Left cardiac atrium (tissue), 4 donors: ENCODE measurements around the gene ZNF385B. TPM values are rescaled to one million over a fixed set of nuclear protein-coding genes. Genes with fewer than 3 reads are reported as not detected.

Experiments used
- ATAC-seq, 2 donors: fragments of 200-7000 bp; cut with Tn5 transposase; one replicate each; pipeline ENCODE4 v1.9.1; 2020; ENCODE audit warnings: mild to moderate bottlenecking in 2 of 2, moderate library complexity in 2 of 2
- DNase-seq: peaks from one replicate; pipeline ENCODE4 v3.0.0-alpha.2; 2020
- intact Hi-C, 2 donors: fragments of 100-400 bp; cut with DNase I; formaldehyde crosslinking; loops; one replicate each; pipeline versions ENCODE4 v1.14.1 to v1.15.1; 2022 to 2023
- total RNA-seq, 2 donors: library from RNA; stranded (reverse); fragmentation: NEBNext Ultra II Directional; extraction: Animal tissue kit (Norgen Biotek cat#: 25700); gene quantifications; one replicate each; pipeline ENCODE4 v1.2.1, GENCODE V29; 2021
- donor health status: DM: no; HTN: yes; CAD: no.
- donor health status: DM: no; HTN: yes; CAD: no; lungs with severe emphysema.
- donor health status: DM: yes; HTN: yes; CAD: no.
- donor health status: Dilated cardiomyopathy.

The ZNF385B gene
- total RNA-seq, 2 donors from 2014 or later = 14.3 to 36.7 TPM

GRCh38 chr2:179554639-179555386 lies 306.6 kb downstream of the ZNF385B start:
- DNase-seq = no peak
- intact Hi-C loops = no loop called here
- no peak for ATAC-seq

DNA sequence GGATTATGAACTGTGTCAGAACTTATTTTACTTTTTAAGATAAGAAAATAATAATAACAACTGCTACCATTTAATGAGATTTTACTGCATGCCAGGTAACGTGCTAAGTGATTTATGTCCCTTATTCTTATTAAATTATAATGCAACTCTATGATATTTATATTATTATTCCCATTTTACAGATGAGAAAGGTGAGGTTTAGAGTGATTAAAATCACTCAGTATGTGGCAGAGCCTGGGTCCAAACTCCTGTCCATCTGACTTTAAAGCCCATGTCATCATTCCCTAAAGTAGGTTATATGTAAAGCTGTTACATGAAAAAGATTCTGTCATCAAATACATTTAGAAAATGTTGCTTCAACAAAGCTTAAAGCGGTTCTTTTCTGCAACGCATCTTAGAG lies 308.0 kb downstream of the ZNF385B start:
- ATAC-seq (no peak), DNase-seq (no peak)
- intact Hi-C loops = no loop called here

DNA sequence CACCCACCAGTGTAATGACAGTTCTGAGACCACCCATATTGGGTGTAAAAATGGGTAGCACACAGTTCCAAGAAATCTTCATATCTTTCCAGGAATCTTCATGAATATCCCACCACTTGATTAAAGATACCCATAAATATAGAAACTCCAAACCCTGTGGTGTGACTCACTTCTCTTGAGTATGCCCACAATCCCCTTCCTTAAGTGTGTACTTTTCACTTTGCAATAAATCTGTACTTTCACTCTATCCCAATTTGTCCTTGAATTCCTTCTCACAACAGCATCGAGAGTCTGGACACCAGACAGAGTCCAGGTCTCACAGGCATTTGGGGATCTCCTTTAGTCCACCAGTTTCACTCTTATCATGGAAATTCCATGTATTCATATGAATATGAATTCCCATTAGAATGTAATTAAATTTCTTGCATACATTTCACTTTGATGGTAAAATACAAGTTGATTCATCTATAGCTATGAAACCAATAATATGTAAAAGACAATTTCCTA lies 309.8 kb downstream of the ZNF385B start:
- intact Hi-C loops = no loop called here
- ATAC-seq (no peak), DNase-seq (no peak)

DNA sequence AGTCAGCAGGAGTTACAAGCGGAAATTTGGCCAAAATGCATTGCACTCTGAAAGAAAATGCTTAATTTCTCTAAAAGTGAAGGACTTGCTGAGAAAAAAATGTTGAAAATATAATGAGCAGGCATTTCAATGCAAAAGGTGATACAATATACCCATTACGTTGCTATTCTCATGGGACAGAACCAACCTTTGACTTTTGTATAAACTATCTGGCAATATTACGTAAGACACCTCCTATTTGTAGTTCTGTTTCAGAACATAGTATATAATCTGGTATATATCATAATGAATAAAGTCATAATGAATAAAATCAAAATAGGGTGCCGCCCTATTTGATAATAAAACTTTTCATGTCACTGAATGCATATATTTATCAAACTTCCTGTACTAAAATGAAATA lies 310.6 kb downstream of the ZNF385B start:
- no peak for DNase-seq
- no peak for ATAC-seq
- intact Hi-C loops = no loop called here

GRCh38 chr2:179550214-179550613 lies 311.2 kb downstream of the ZNF385B start:
- ATAC-seq (no peak), DNase-seq (no peak)
- intact Hi-C loops = no loop called here

DNA sequence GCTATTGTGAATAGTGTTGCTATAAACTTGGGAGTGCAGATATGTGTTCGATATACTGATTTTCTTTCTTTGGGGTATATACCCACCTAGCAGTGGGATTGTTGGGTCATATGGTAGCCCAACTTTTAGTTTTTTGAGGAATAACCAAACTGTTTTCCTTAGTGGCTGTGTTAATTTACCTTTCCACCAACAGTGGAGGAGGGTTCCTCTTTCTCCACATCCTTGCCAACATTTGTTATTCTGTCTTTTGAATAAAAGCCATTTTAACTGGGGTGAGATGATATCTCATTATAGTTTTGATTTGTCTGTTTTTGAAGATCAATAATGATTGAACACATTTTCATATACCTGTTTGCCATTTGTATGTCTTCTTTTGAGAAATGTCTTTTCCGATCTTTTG lies 314.8 kb downstream of the ZNF385B start:
- DNase-seq (no peak), ATAC-seq (no peak)
- intact Hi-C loops = no loop called here

GRCh38 chr2:179545024-179545423 lies 316.4 kb downstream of the ZNF385B start:
- DNase-seq (no peak), ATAC-seq (no peak)
- intact Hi-C loops = no loop called here

GRCh38 chr2:179543361-179543901 lies 318.0 kb downstream of the ZNF385B start:
- intact Hi-C loops = no loop called here
- DNase-seq (no peak), ATAC-seq (no peak)

DNA sequence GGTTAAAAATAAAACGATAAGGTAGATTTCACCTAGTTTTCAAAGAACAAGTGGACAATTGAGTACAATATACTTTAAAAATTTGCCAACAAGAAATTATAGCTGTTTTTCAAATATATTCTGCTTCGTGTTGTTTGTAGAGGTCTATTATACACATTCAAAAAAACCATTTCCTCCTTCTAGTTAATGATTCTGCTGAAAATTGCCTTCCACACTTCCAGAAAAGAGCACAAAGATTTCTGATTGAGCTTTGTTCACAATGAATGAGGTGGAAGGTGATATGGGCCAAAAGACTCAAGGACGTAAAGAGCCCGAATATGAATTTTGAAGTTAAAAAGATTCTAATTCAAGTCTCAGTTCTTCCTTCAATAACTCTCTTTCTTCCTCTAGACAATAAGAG lies 319.8 kb downstream of the ZNF385B start:
- no peak for ATAC-seq
- intact Hi-C loops = no loop called here
- DNase-seq = no peak

GRCh38 chr2:179539124-179539511 lies 322.3 kb downstream of the ZNF385B start:
- ATAC-seq (no peak), DNase-seq (no peak)
- intact Hi-C loops = no loop called here

GRCh38 chr2:179538406-179539123 lies 322.8 kb downstream of the ZNF385B start:
- intact Hi-C loops = no loop called here
- no peak for ATAC-seq
- no peak for DNase-seq

GRCh38 chr2:179536185-179536584 lies 325.2 kb downstream of the ZNF385B start:
- intact Hi-C loops = no loop called here
- no peak for ATAC-seq
- no peak for DNase-seq

GRCh38 chr2:179533875-179534274 lies 327.5 kb downstream of the ZNF385B start:
- intact Hi-C loops = no loop called here
- DNase-seq (no peak), ATAC-seq (no peak)

DNA sequence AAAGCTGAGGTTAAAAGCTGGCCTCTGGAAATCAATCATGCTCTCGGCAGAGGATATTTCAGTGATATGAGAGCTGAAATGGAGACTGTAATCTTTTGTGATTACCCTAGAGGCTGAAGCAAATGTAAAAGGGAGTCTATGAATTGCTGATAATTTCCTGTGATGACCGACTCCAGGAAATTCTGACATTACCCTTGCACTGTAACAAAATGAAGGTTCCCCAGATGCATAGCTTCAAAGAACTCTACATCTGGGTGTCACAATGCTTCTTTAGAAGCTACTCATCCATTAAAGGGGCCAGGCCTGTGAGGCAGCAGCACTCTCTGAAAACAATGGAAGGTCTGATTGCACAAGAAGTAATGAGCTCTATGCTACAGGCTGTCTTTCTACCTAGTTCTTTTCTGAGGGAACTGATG lies 328.5 kb downstream of the ZNF385B start:
- no peak for DNase-seq
- intact Hi-C loops = no loop called here
- no peak for ATAC-seq

DNA sequence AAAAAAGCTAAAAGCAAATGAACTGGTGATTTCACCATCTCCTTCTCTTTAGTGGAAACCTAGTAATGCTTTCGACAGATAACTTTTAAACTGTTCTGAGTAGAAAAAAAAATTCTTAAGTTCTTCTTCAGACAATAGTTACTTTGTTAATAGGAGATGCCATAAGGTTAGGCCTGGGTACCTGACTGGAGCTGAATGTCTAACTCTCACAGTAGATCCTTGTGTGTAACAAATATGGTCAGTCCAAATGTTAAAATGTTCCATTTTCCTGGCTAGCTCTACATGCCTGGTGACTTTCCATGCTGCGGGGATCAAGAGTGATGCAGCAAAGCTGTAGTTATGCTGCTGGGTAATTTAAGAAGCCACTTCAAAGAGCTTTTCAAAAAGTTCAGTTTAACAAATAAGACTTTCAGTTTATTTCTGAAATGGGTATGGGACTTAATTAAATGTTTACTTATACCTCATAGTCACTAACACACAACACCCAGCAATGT lies 332.8 kb downstream of the ZNF385B start:
- ATAC-seq (no peak), DNase-seq (no peak)
- intact Hi-C loops = no loop called here

DNA sequence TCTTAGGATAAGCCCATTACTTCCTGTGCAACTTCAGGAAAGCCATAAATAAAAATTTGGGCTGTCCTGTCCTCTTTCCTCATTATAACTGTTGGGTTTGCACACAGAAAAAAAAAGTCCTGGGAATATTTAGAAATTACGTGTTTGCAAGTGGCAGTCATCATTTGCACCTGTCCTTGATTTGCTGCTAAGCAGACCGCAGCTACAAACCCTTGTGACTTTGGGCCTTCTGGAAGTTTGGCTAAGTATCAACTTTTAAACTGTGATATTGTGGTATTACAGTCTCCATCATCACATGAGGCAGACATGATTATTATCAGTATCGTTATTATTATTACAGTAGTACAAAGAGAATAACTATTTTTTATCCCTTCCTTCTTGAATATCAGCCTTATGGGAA lies 336.1 kb downstream of the ZNF385B start:
- DNase-seq (no peak), ATAC-seq (peak; percentile 53 to 62)
- intact Hi-C loops = no loop called here

GRCh38 chr2:179524809-179525339 lies 336.5 kb downstream of the ZNF385B start:
- intact Hi-C loops = no loop called here

DNA sequence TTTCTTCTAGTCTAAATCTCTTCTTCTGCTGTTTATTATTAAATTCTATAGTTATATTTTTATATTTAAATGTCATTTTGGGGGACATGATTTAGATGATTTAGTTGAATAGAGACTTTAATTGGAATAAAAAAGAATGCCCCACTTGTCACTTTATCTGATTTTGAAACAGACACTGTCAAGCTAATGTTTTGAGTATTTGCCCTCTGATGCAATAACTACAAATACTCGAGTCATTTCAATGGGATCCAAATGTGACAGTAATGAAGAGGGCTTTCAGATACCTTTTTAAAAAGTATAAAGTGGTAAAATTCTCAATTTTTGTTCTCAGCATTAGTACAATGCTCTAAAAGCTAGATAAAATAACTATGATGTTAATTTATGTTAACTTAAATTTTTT lies 339.5 kb downstream of the ZNF385B start:
- DNase-seq (no peak), ATAC-seq (no peak)
- intact Hi-C loops = no loop called here

More at GRCh38 chr2:179524809-179525339, 336.5 kb downstream of the ZNF385B start:
- DNase-seq (no peak), ATAC-seq (no peak)

DNA sequence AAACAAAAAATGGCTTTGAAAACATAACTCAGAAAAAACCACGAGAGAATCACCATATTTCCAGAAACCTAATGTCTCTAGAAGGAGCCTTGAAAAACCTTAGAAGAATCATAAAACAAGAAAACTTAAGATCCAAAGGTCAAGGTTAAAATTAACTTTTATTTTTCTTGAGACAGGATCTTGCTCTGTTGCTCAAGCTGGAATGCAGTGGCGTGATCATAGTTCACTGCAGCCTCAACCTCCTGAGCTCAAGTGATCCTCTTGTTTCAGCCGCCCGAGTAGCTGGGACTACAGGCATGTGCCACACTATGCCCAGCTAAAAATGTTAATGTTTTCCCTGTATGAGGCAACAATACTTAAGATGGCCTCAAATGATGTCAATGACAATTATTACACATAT lies 342.6 kb downstream of the ZNF385B start:
- DNase-seq = no peak
- no peak for ATAC-seq
- intact Hi-C loops = no loop called here

GRCh38 chr2:179513181-179513580 lies 348.2 kb downstream of the ZNF385B start:
- ATAC-seq = no peak
- DNase-seq = no peak
- intact Hi-C loops = no loop called here
